Trophoblast cell (in vitro differentiated cells and primary cell): Measurements from ENCODE around the gene OR8D2.
A peak's percentile ranks its signal among the peaks of the same experiment; 100 is the strongest.

ENCODE experiments used
- DNase-seq, 2 donors: peaks; one replicate each; pipeline ENCODE4 v3.0.0-alpha.2; 2016
- H2AFZ ChIP-seq: 2 replicates; pipeline ENCODE4 v1.6.1; 2013; ENCODE audit warnings: low read length, moderate library complexity, mild to moderate bottlenecking; ENCODE audit not compliant: insufficient read depth, poor library complexity
- H2AK5ac ChIP-seq: 2 replicates; pipeline ENCODE4 v1.6.1; 2013; ENCODE audit warnings: mild to moderate bottlenecking, low read length
- H2BK120ac ChIP-seq: 2 replicates; pipeline ENCODE4 v1.6.1; 2013; ENCODE audit warnings: low read length, mild to moderate bottlenecking, moderate library complexity; ENCODE audit not compliant: insufficient read depth, poor library complexity
- H2BK12ac ChIP-seq: 2 replicates; pipeline ENCODE4 v1.6.1; 2013; ENCODE audit warnings: mild to moderate bottlenecking, low read length, moderate library complexity
- H2BK5ac ChIP-seq: 2 replicates; pipeline ENCODE4 v1.6.1; 2013; ENCODE audit warnings: low read length, low read depth, moderate library complexity, mild to moderate bottlenecking; ENCODE audit not compliant: poor library complexity
- H3K14ac ChIP-seq: 2 replicates; pipeline ENCODE4 v1.6.1; 2013; ENCODE audit warnings: mild to moderate bottlenecking, low read length
- H3K18ac ChIP-seq: 2 replicates; pipeline ENCODE4 v1.6.1; 2013; ENCODE audit warnings: mild to moderate bottlenecking, low read length
- H3K23ac ChIP-seq: 2 replicates; pipeline ENCODE4 v1.6.1; 2013; ENCODE audit warnings: low read length
- H3K27ac ChIP-seq: 2 replicates; pipeline ENCODE4 v1.5.1; 2013; ENCODE audit warnings: low read depth, mild to moderate bottlenecking, inconsistent platforms, low read length, moderate library complexity
- H3K27me3 ChIP-seq: 2 replicates; pipeline ENCODE4 v1.6.1; 2013; ENCODE audit warnings: inconsistent platforms, mild to moderate bottlenecking, low read length, moderate library complexity; ENCODE audit not compliant: insufficient read depth
- H3K36me3 ChIP-seq, 2 experiments: 1 replicate in 1 of 2; 2 replicates in 1 of 2; pipeline ENCODE4 v1.6.1; 2013; ENCODE audit warnings: low read length in 2 of 2, mild to moderate bottlenecking in 2 of 2, moderate library complexity in 1 of 2; ENCODE audit not compliant: insufficient read depth in 2 of 2, control insufficient read depth in 1 of 2
- H3K4ac ChIP-seq: 2 replicates; pipeline ENCODE4 v1.6.1; 2013; ENCODE audit warnings: low read depth, mild to moderate bottlenecking, low read length, moderate library complexity
- H3K4me1 ChIP-seq, 2 experiments: 1 replicate in 1 of 2; 2 replicates in 1 of 2; pipeline ENCODE4 v1.6.1; 2013; ENCODE audit warnings: low read length in 2 of 2, mild to moderate bottlenecking in 2 of 2, moderate library complexity in 1 of 2; ENCODE audit not compliant: insufficient read depth in 2 of 2, control insufficient read depth in 1 of 2
- H3K4me2 ChIP-seq: 2 replicates; pipeline ENCODE4 v1.6.1; 2013; ENCODE audit warnings: inconsistent platforms, mild to moderate bottlenecking, low read length, moderate library complexity
- H3K4me3 ChIP-seq: 2 replicates; pipeline ENCODE4 v1.5.1; 2013; ENCODE audit warnings: mild to moderate bottlenecking, low read depth, low read length, inconsistent platforms
- H3K79me1 ChIP-seq: one replicate; pipeline ENCODE4 v1.6.1; 2013; ENCODE audit warnings: low read length
- H3K79me2 ChIP-seq: 2 replicates; pipeline ENCODE4 v1.6.1; 2013; ENCODE audit warnings: low read length, mild to moderate bottlenecking; ENCODE audit not compliant: control insufficient read depth, insufficient read depth, poor library complexity
- H3K9ac ChIP-seq: 2 replicates; pipeline ENCODE4 v1.6.1; 2013; ENCODE audit warnings: mild to moderate bottlenecking, low read length
- H3K9me3 ChIP-seq: 2 replicates; pipeline ENCODE4 v1.6.1; 2013; ENCODE audit warnings: low read depth, mild to moderate bottlenecking, control low read depth, inconsistent platforms, low read length; ENCODE audit not compliant: insufficient read depth
- H4K12ac ChIP-seq: 2 replicates; pipeline ENCODE4 v1.6.1; 2013; ENCODE audit warnings: low read depth, mild to moderate bottlenecking, low read length, moderate library complexity
- H4K8ac ChIP-seq: 2 replicates; pipeline ENCODE4 v1.6.1; 2013; ENCODE audit warnings: low read depth, mild to moderate bottlenecking, low read length, moderate library complexity
- H4K91ac ChIP-seq: one replicate; pipeline ENCODE4 v1.6.1; 2013; ENCODE audit warnings: low read depth, mild to moderate bottlenecking, low read length, moderate library complexity
- WGBS: extraction: QIAGEN DNeasy Blood & Tissue Kit; methylation state at CpG from one replicate; pipeline ENCODE4 v1.1.7; 2013; ENCODE audit warnings: missing lambda C conversion rate; ENCODE audit not compliant: insufficient read length, insufficient coverage; ENCODE audit errors: extremely low coverage; 5-methylcytosine and 5-hydroxymethylcytosine counted together

Gene OR8D2

DNA sequence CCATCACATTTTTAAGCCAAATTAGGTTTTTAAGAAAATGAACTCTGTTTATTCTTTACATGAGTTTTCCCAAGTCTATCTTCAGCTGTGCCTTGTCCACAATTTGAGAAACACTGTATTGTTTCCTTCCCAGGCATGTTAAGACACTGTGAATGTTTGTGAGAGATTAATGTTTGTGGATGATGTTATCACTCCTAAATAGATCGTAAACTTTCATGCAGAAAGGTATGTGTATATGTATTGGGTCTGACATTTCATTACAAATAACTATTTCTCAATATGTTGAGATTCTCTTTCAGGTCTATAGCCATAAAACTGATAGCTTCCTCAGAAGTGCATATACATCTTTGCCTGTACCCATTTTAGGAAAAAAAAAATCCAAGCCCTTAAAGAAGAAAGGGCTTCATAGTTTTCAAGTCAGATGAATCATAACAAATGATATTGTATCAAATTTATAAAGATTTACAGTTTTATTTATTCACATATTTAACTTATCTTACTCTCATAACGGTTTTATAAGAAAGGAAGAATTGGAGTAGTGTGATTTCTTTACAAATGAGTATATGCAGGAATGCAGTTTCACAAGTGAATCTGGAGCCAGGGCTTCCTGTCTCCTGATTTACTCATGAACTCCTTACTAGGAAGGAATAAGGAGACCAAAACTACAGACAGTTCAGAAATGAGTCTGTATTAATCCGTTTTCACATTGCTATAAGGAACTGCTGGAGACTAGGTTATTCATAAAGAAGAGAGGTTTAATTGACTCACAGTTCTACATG is 17.5 kb downstream of the OR8D2 start:
- H4K91ac ChIP-seq: no peak overlapping the region

GRCh38 chr11:124301548-124301947 is 18.4 kb downstream of the OR8D2 start:
- H3K27me3 ChIP-seq: no peaks in the 10 kb centered on the region
- no peak overlapping the region for H3K9ac ChIP-seq
- H2AFZ ChIP-seq: no peak overlapping the region
- no peak overlapping the region for H4K91ac ChIP-seq
- H2BK12ac ChIP-seq: no peak overlapping the region
- H4K12ac ChIP-seq: no peak overlapping the region
- no peak overlapping the region for H2AK5ac ChIP-seq
- no peak overlapping the region for H2BK5ac ChIP-seq
- no peaks in the 10 kb centered on the region for H3K4me1 ChIP-seq
- no peak overlapping the region for H2BK120ac ChIP-seq
- H4K8ac ChIP-seq: no peak overlapping the region
- H3K36me3 ChIP-seq: no peaks in the 10 kb centered on the region
- H3K79me1 ChIP-seq: no peaks in the 10 kb centered on the region
- H3K23ac ChIP-seq: no peak overlapping the region
- peak in 1 of 2 donors; percentile 50 for DNase-seq
- H3K9me3 ChIP-seq: no peaks in the 10 kb centered on the region
- no peak overlapping the region for H3K14ac ChIP-seq
- H3K79me2 ChIP-seq: no peaks in the 10 kb centered on the region
- H3K4me3 ChIP-seq: no peak overlapping the region
- H3K4ac ChIP-seq: no peak overlapping the region
- no peak overlapping the region for H3K18ac ChIP-seq
- WGBS: no CpG with 5 or more reads among the region's 3 CpGs
- no peak overlapping the region for H3K27ac ChIP-seq
- H3K4me2 ChIP-seq: no peak overlapping the region

More for the DNA sequence above, 17.5 kb downstream of the OR8D2 start:
- H3K27me3 ChIP-seq: no peaks in the 10 kb centered on the region
- no peaks in the 10 kb centered on the region for H3K79me2 ChIP-seq
- H3K36me3 ChIP-seq: no peaks in the 10 kb centered on the region
- H3K4me1 ChIP-seq: no peaks in the 10 kb centered on the region
- no peak overlapping the region for H2AK5ac ChIP-seq
- no peaks in the 10 kb centered on the region for H3K9me3 ChIP-seq
- DNase-seq: no peak
- no peak overlapping the region for H3K4me3 ChIP-seq
- no peak overlapping the region for H4K8ac ChIP-seq
- no peak overlapping the region for H2BK5ac ChIP-seq
- H4K12ac ChIP-seq: no peak overlapping the region
- H3K14ac ChIP-seq: no peak overlapping the region
- no peak overlapping the region for H3K27ac ChIP-seq
- H2BK12ac ChIP-seq: no peak overlapping the region
- H3K4ac ChIP-seq: no peak overlapping the region
- no peak overlapping the region for H3K23ac ChIP-seq
- H3K9ac ChIP-seq: no peak overlapping the region
- H3K4me2 ChIP-seq: no peak overlapping the region
- H2BK120ac ChIP-seq: no peak overlapping the region
- WGBS: no CpG with 5 or more reads among the region's 3 CpGs
- no peak overlapping the region for H2AFZ ChIP-seq
- H3K79me1 ChIP-seq: no peaks in the 10 kb centered on the region
- no peak overlapping the region for H3K18ac ChIP-seq

DNA sequence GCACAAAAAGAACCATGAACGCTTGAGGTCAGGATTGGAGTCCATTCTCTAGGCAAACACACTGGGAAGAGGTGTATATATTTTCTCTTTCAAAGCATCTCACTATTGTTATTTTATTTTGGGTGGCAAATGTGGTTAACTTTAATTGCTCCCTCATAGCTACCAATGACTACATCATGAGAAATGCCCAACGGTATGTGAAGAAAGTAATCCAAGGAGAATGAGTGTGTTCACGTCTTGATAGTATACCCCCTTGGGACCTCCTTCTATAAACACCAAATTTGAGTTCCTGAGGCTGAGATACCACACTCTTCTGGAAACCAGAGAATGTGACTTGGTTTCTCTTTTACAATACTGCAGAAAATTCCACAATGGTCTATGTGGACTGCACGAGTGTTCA is 22.1 kb downstream of the OR8D2 start:
- Histone ChIP-seq H3K23ac (no peak overlapping the region), H3K14ac (no peak overlapping the region), H3K27ac (no peak overlapping the region), H3K4ac (no peak overlapping the region), H2AK5ac (no peak overlapping the region), H3K36me3 (no peaks in the 10 kb centered on the region), H3K4me2 (no peak overlapping the region), H2BK12ac (no peak overlapping the region), H2BK120ac (no peak overlapping the region), H3K18ac (no peak overlapping the region), H3K27me3 (no peaks in the 10 kb centered on the region), H3K4me3 (no peak overlapping the region), H4K8ac (no peak overlapping the region), H2BK5ac (no peak overlapping the region), H4K91ac (no peak overlapping the region), H3K79me1 (no peaks in the 10 kb centered on the region), H3K79me2 (no peaks in the 10 kb centered on the region), H3K9me3 (no peaks in the 10 kb centered on the region), H2AFZ (no peak overlapping the region), H3K9ac (no peak overlapping the region), H3K4me1 (no peaks in the 10 kb centered on the region), H4K12ac (no peak overlapping the region)
- WGBS: no CpG with 5 or more reads among the region's 4 CpGs
- no peak for DNase-seq

- Histone ChIP-seq H4K91ac (no peak overlapping the region), H2AK5ac (no peak overlapping the region), H4K8ac (no peak overlapping the region), H3K14ac (no peak overlapping the region), H3K36me3 (no peaks in the 10 kb centered on the region), H2BK120ac (no peak overlapping the region), H2BK5ac (no peak overlapping the region), H3K23ac (no peak overlapping the region), H3K4me1 (no peaks in the 10 kb centered on the region), H3K27ac (no peak overlapping the region), H3K9me3 (no peaks in the 10 kb centered on the region), H3K79me1 (no peaks in the 10 kb centered on the region), H3K4ac (no peak overlapping the region), H4K12ac (no peak overlapping the region), H2BK12ac (no peak overlapping the region), H3K4me2 (no peak overlapping the region), H3K27me3 (no peaks in the 10 kb centered on the region), H3K4me3 (no peak overlapping the region), H3K79me2 (no peaks in the 10 kb centered on the region), H2AFZ (no peak overlapping the region), H3K18ac (no peak overlapping the region), H3K9ac (no peak overlapping the region)
- DNase-seq: no peak
These were observed 24.0 kb downstream of the OR8D2 start for GRCh38 chr11:124296016-124296415.
